IMR-90 (cell line): ENCODE results near the gene KAZN. TPM values are rescaled to one million over a fixed set of nuclear protein-coding genes. Genes with fewer than 3 reads are reported as not detected.

Experiments
- ATAC-seq: fragments of 200-7000 bp; cut with Tn5 transposase; 2 replicates; pipeline ENCODE4 v1.9.1; 2020; ENCODE audit warnings: low read depth, mild to moderate bottlenecking, moderate library complexity
- BruUV-seq: library from RNA; stranded (reverse); fragments of 400-500 nt; replicated peaks from 2 replicates; lab custom pipeline; 2021; lab: Mats Ljungman, UMichigan
- CTCF ChIA-PET: fragments of 300-600 bp; formaldehyde crosslinking; extraction: SDS; loops from one replicate; lab custom pipeline; 2021; ENCODE audit warnings: antibody characterized with exemption; lab: Yijun Ruan, JAX
- POLR2A ChIA-PET: fragments of 300-600 bp; sonication (Branson Sonifier 250); formaldehyde crosslinking; loops from one replicate; lab custom pipeline; 2022; ENCODE audit warnings: antibody characterized with exemption; ENCODE audit not compliant: unreplicated experiment; lab: Charles Lee
- DNase-seq: peaks from one replicate; pipeline ENCODE4 v3.0.0; 2013
- H2AFZ ChIP-seq: replicated peaks from 2 replicates; pipeline ENCODE3; 2013; ENCODE audit warnings: low read length, mild to moderate bottlenecking; ENCODE audit not compliant: poor library complexity
- H2AK5ac ChIP-seq: 2 replicates; pipeline ENCODE4 v1.6.1; 2013; ENCODE audit warnings: low read depth, low read length, inconsistent platforms
- H2AK9ac ChIP-seq: replicated peaks from 2 replicates; pipeline ENCODE3; 2013; ENCODE audit warnings: mild to moderate bottlenecking, low read depth, low read length, moderate library complexity; ENCODE audit not compliant: poor library complexity
- H2BK120ac ChIP-seq: 2 replicates; pipeline ENCODE4 v1.6.1; 2013; ENCODE audit warnings: low read depth, low read length, inconsistent platforms
- H2BK15ac ChIP-seq: 3 replicates; pipeline ENCODE4 v1.6.1; 2013; ENCODE audit warnings: low read depth, low read length, inconsistent platforms
- H2BK20ac ChIP-seq: 2 replicates; pipeline ENCODE4 v1.6.1; 2013; ENCODE audit warnings: low read depth, mild to moderate bottlenecking, inconsistent platforms, low read length, moderate library complexity
- H2BK5ac ChIP-seq: 2 replicates; pipeline ENCODE4 v1.6.1; 2013; ENCODE audit warnings: mild to moderate bottlenecking, low read depth, low read length, inconsistent platforms; ENCODE audit not compliant: poor library complexity, severe bottlenecking
- H3K14ac ChIP-seq: replicated peaks from 2 replicates; pipeline ENCODE4 v1.6.1; 2013; ENCODE audit warnings: low read depth, low read length, inconsistent platforms
- H3K18ac ChIP-seq: 2 replicates; pipeline ENCODE4 v1.6.1; 2013; ENCODE audit warnings: low read depth, low read length, control low read depth
- H3K23ac ChIP-seq: 2 replicates; pipeline ENCODE4 v1.6.1; 2013; ENCODE audit warnings: low read depth, low read length, inconsistent platforms
- H3K27ac ChIP-seq: 2 replicates; pipeline ENCODE4 v1.5.1; 2013; ENCODE audit warnings: mild to moderate bottlenecking, control low read depth, low read length; ENCODE audit not compliant: insufficient read depth
- H3K27me3 ChIP-seq: 2 replicates; pipeline ENCODE4 v1.6.1; 2013; ENCODE audit warnings: low read length; ENCODE audit not compliant: control insufficient read depth, insufficient read depth
- H3K36me3 ChIP-seq: 2 replicates; pipeline ENCODE4 v1.6.1; 2013; ENCODE audit warnings: low read length, mixed read lengths; ENCODE audit not compliant: control insufficient read depth, insufficient read depth
- H3K4ac ChIP-seq: 2 replicates; pipeline ENCODE4 v1.6.1; 2013; ENCODE audit warnings: low read depth, low read length, inconsistent platforms
- H3K4me1 ChIP-seq: 2 replicates; pipeline ENCODE4 v1.6.1; 2013; ENCODE audit warnings: low read length, mixed read lengths; ENCODE audit not compliant: control insufficient read depth, insufficient read depth
- H3K4me2 ChIP-seq: 2 replicates; pipeline ENCODE4 v1.6.1; 2013; ENCODE audit warnings: low read depth, mild to moderate bottlenecking, control low read depth, low read length, moderate library complexity
- H3K4me3 ChIP-seq: 2 replicates; pipeline ENCODE4 v1.5.1; 2013; ENCODE audit warnings: low read depth, mild to moderate bottlenecking, control low read depth, low read length, moderate library complexity; ENCODE audit not compliant: insufficient read depth
- H3K56ac ChIP-seq: 2 replicates; pipeline ENCODE4 v1.6.1; 2013; ENCODE audit warnings: low read length, inconsistent platforms; ENCODE audit not compliant: insufficient read depth; ENCODE audit errors: extremely low read depth
- H3K79me1 ChIP-seq, 2 experiments: 2 replicates each; pipeline ENCODE4 v1.6.1; 2013; ENCODE audit warnings: low read length in 2 of 2, inconsistent platforms in 1 of 2, low read depth in 1 of 2
- H3K9ac ChIP-seq: 2 replicates; pipeline ENCODE4 v1.6.1; 2013; ENCODE audit warnings: low read depth, low read length, control low read depth
- H3K9me1 ChIP-seq: 2 replicates; pipeline ENCODE4 v1.6.1; 2013; ENCODE audit warnings: low read length, inconsistent platforms; ENCODE audit not compliant: insufficient read depth
- H3K9me3 ChIP-seq: 2 replicates; pipeline ENCODE4 v1.6.1; 2013; ENCODE audit warnings: low read length; ENCODE audit not compliant: control insufficient read depth, insufficient read depth
- H4K20me1 ChIP-seq: 2 replicates; pipeline ENCODE4 v1.6.1; 2013; ENCODE audit warnings: low read length, inconsistent platforms; ENCODE audit not compliant: insufficient read depth
- H4K5ac ChIP-seq: 2 replicates; pipeline ENCODE4 v1.6.1; 2013; ENCODE audit warnings: mild to moderate bottlenecking, low read depth, low read length, control low read depth
- H4K8ac ChIP-seq, 2 experiments: 2 replicates each; pipeline ENCODE4 v1.6.1; 2013; ENCODE audit warnings: low read depth in 2 of 2, low read length in 2 of 2, control low read depth in 1 of 2, inconsistent platforms in 1 of 2
- H4K91ac ChIP-seq: 2 replicates; pipeline ENCODE4 v1.6.1; 2013; ENCODE audit warnings: low read depth, low read length, inconsistent platforms; ENCODE audit not compliant: insufficient read depth
- BHLHE40 ChIP-seq: fragments of 150-350 bp; IDR thresholded peaks from 2 replicates; pipeline ENCODE4 v1.6.1; 2016; ENCODE audit warnings: mild to moderate bottlenecking, low read depth, low read length
- CEBPB ChIP-seq: IDR thresholded peaks from 2 replicates; pipeline ENCODE4 v1.6.1; 2012; ENCODE audit warnings: low read depth, low read length, improper control_type of control experiment
- CHD1 ChIP-seq: IDR thresholded peaks from 2 replicates; pipeline ENCODE4 v1.6.1; 2012; ENCODE audit warnings: low read depth, low read length, improper control_type of control experiment
- FOS ChIP-seq: fragments of 150-350 bp; IDR thresholded peaks from 2 replicates; pipeline ENCODE4 v1.6.1; 2016; ENCODE audit warnings: low read depth, low read length
- MAFK ChIP-seq: IDR thresholded peaks from 2 replicates; pipeline ENCODE4 v1.6.1; 2012; ENCODE audit warnings: low read depth, low read length, improper control_type of control experiment
- MAZ ChIP-seq: IDR thresholded peaks from 2 replicates; pipeline ENCODE4 v1.6.1; 2012; ENCODE audit warnings: low read depth, mild to moderate bottlenecking, low read length, improper control_type of control experiment, moderate library complexity, borderline replicate concordance
- MXI1 ChIP-seq: IDR thresholded peaks from 2 replicates; pipeline ENCODE4 v1.6.1; 2012; ENCODE audit warnings: low read depth, mild to moderate bottlenecking, low read length, moderate library complexity, borderline replicate concordance
- NFE2L2 ChIP-seq: fragments of 150-350 bp; IDR thresholded peaks from 2 replicates; pipeline ENCODE4 v1.6.1; 2016; ENCODE audit warnings: low read depth, mild to moderate bottlenecking, low read length
- POLR2A ChIP-seq: IDR thresholded peaks from 2 replicates; pipeline ENCODE4 v1.6.1; 2012; ENCODE audit warnings: mild to moderate bottlenecking, low read depth, low read length
- RAD21 ChIP-seq: IDR thresholded peaks from 2 replicates; pipeline ENCODE4 v1.6.1; 2012; ENCODE audit warnings: low read length, improper control_type of control experiment
- RCOR1 ChIP-seq: IDR thresholded peaks from 2 replicates; pipeline ENCODE4 v1.6.1; 2012; ENCODE audit warnings: mild to moderate bottlenecking, low read length, improper control_type of control experiment; ENCODE audit not compliant: insufficient replicate concordance
- RFX5 ChIP-seq: IDR thresholded peaks from 2 replicates; pipeline ENCODE4 v1.8.0; 2012; ENCODE audit warnings: low read depth, mild to moderate bottlenecking, low read length, moderate library complexity
- SMC3 ChIP-seq: fragments of 150-350 bp; IDR thresholded peaks from 2 replicates; pipeline ENCODE4 v1.6.1; 2016; ENCODE audit warnings: low read depth, mild to moderate bottlenecking, antibody characterized with exemption, low read length, moderate library complexity
- WGBS, 2 experiments: methylation state at CpG; one replicate each; pipeline versions ENCODE4 v1.1.5 to v1.1.7; 2013; ENCODE audit warnings: missing lambda C conversion rate in 2 of 2; ENCODE audit not compliant: insufficient read length in 1 of 2; ENCODE audit errors: extremely low coverage in 2 of 2; 5-methylcytosine and 5-hydroxymethylcytosine counted together
- dilution Hi-C: fragments of 300-500 bp; cut with HindIII; formaldehyde crosslinking; loops from one replicate; pipeline ENCODE4 v1.14.3; 2018; ENCODE audit warnings: low sequenced_read_pairs; ENCODE audit not compliant: unreplicated experiment
- in situ Hi-C: fragments of 300-500 bp; cut with MboI; formaldehyde crosslinking; loops from 3 replicates; pipeline ENCODE4 v1.14.3; 2019; ENCODE audit warnings: low sequenced_read_pairs, inconsistent platforms, mixed read lengths
- intact Hi-C: fragments of 100-400 bp; cut with micrococcal nuclease; formaldehyde crosslinking; loops from 2 replicates; pipeline ENCODE4 v1.10.0; 2022
- polyA plus RNA-seq, 3 experiments: library from polyadenylated mRNA; depleted of rRNA; stranded (reverse); fragments of >200 nt; gene quantifications; 2 replicates each; pipeline ENCODE4 v1.2.3, GENCODE V29; 2012; ENCODE audit warnings: low replicate concordance in 1 of 3
- total RNA-seq: library from RNA; depleted of rRNA; stranded (reverse); fragments of >200 nt; gene quantifications from 2 replicates; pipeline ENCODE4 v1.2.3, GENCODE V29; 2012
- TF ChIP-seq, protein P1 (sequence below): fragments of 150-350 bp; IDR thresholded peaks from 2 replicates; pipeline ENCODE4 v1.6.1; 2017; ENCODE audit warnings: mild to moderate bottlenecking, antibody characterized with exemption, low read length, low read depth
- TF ChIP-seq, protein P2 (sequence below): fragments of 150-350 bp; IDR thresholded peaks from 2 replicates; pipeline ENCODE4 v1.6.1; 2016; ENCODE audit warnings: low read depth, mild to moderate bottlenecking, low read length, moderate library complexity, borderline replicate concordance
- TF ChIP-seq, protein P3 (sequence below): conservative IDR thresholded peaks from 2 replicates; pipeline ENCODE4 v1.5.1; 2012; ENCODE audit warnings: mild to moderate bottlenecking, low read depth, low read length, improper control_type of control experiment

KAZN gene
- total and polyA plus RNA-seq, 2 of the 4 experiments (the other 2 are of a cell fraction), result 5.2 to 10.5 TPM

DNA sequence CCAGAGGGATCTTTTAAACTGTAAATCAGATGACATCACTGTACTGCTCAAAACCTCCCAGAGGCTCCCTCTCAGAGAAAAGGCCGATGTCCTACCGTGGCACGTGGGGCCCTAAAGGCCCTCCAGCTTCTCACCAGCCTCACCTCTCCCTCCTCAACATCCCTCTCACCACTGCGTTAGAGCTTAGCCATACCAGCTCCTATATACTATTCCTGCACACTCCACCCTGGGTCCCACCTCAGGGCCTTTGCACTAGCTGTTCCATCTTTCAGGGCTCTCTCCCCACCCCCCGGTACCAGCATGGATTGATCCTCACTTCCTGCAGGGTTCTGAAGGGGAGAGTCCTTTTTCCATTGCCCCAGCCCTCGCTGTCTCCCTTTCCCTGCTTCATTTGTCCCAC lies 111.8 kb downstream of the KAZN start:
- Histone ChIP-seq H3K18ac (no peak overlapping the region), H2AFZ (no peak overlapping the region), H3K9me3 (no peaks in the 10 kb centered on the region), H2AK5ac (no peak overlapping the region), H2BK120ac (no peak overlapping the region), H3K4ac (no peak overlapping the region), H2BK20ac (no peak overlapping the region), H3K27me3 (no peaks in the 10 kb centered on the region; the same call in 1 of the 2 replicates), H2BK15ac (no peak overlapping the region), H2BK5ac (no peak overlapping the region), H3K56ac (no peak overlapping the region), H3K14ac (no peak overlapping the region), H3K79me1 (no peaks in the 10 kb centered on the region), H2AK9ac (no peak overlapping the region), H3K36me3 (no peaks in the 10 kb centered on the region), H3K27ac (no peak overlapping the region), H3K4me2 (no peak overlapping the region), H4K91ac (no peak overlapping the region), H3K9ac (no peak overlapping the region), H3K4me1 (no peaks in the 10 kb centered on the region), H4K20me1 (no peaks in the 10 kb centered on the region), H4K8ac (no peak overlapping the region), H4K5ac (no peak overlapping the region), H3K23ac (no peak overlapping the region), H3K9me1 (no peaks in the 10 kb centered on the region), H3K4me3 (no peak overlapping the region)
- DNase-seq (no peak), ATAC-seq (no peak)
- no peak for TF ChIP-seq RFX5
- no peak for TF ChIP-seq NFE2L2
- no peak for TF ChIP-seq MXI1
- TF ChIP-seq, protein P1, sequence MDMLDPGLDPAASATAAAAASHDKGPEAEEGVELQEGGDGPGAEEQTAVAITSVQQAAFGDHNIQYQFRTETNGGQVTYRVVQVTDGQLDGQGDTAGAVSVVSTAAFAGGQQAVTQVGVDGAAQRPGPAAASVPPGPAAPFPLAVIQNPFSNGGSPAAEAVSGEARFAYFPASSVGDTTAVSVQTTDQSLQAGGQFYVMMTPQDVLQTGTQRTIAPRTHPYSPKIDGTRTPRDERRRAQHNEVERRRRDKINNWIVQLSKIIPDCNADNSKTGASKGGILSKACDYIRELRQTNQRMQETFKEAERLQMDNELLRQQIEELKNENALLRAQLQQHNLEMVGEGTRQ, result no peak
- no peak for TF ChIP-seq MAZ
- TF ChIP-seq SMC3, result no peak
- no peak for TF ChIP-seq RAD21
- TF ChIP-seq FOS, result no peak
- TF ChIP-seq MAFK, result no peak
- TF ChIP-seq BHLHE40, result no peak
- TF ChIP-seq POLR2A, result no peak
- TF ChIP-seq, protein P2, sequence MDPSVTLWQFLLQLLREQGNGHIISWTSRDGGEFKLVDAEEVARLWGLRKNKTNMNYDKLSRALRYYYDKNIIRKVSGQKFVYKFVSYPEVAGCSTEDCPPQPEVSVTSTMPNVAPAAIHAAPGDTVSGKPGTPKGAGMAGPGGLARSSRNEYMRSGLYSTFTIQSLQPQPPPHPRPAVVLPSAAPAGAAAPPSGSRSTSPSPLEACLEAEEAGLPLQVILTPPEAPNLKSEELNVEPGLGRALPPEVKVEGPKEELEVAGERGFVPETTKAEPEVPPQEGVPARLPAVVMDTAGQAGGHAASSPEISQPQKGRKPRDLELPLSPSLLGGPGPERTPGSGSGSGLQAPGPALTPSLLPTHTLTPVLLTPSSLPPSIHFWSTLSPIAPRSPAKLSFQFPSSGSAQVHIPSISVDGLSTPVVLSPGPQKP, result no peak
- TF ChIP-seq RCOR1, result no peak
- TF ChIP-seq CHD1, result no peak
- TF ChIP-seq CEBPB, result no peak
- TF ChIP-seq, protein P3, sequence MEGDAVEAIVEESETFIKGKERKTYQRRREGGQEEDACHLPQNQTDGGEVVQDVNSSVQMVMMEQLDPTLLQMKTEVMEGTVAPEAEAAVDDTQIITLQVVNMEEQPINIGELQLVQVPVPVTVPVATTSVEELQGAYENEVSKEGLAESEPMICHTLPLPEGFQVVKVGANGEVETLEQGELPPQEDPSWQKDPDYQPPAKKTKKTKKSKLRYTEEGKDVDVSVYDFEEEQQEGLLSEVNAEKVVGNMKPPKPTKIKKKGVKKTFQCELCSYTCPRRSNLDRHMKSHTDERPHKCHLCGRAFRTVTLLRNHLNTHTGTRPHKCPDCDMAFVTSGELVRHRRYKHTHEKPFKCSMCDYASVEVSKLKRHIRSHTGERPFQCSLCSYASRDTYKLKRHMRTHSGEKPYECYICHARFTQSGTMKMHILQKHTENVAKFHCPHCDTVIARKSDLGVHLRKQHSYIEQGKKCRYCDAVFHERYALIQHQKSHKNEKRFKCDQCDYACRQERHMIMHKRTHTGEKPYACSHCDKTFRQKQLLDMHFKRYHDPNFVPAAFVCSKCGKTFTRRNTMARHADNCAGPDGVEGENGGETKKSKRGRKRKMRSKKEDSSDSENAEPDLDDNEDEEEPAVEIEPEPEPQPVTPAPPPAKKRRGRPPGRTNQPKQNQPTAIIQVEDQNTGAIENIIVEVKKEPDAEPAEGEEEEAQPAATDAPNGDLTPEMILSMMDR, result no peak
- dilution Hi-C loops, result no loop called here
- in situ Hi-C loops, result no loop called here
- intact Hi-C loops, result no loop called here
- WGBS, 2 experiments, result 100% methylated on average over 1 of the region's 6 CpGs; no CpG with 5 or more reads in 1 of the 2 experiments
- POLR2A ChIA-PET, result no interaction called here
- CTCF ChIA-PET, result no interaction called here
- no TSS peak for BruUV-seq
